ENCODE measurements around the gene MCEE.

Gene MCEE

GRCh38 chr2:71074893-71075395 lies 55.1 kb downstream of the MCEE start:
- no peak for DNase-seq

GRCh38 chr2:71073475-71073874 lies 56.6 kb downstream of the MCEE start:
- DNase-seq: no peak

GRCh38 chr2:71072492-71072891 lies 57.5 kb downstream of the MCEE start:
- DNase-seq: no peak

- no peak for DNase-seq
Observed at GRCh38 chr2:71071681-71072398, 58.2 kb downstream of the MCEE start.

- peak; percentile 47 for DNase-seq
Observed at GRCh38 chr2:71070294-71071093, 59.5 kb downstream of the MCEE start.

- DNase-seq: peak; percentile 48
Observed at GRCh38 chr2:71069376-71069775, 60.7 kb downstream of the MCEE start.

GRCh38 chr2:71068218-71069035 lies 61.6 kb downstream of the MCEE start, which contains the start of gene NAGK:
TSS of gene NAGK (plus strand) at chr2:71068648. CDS start at chr2:71068684, 36 bp downstream.
- DNase-seq: peak; percentile 95

GRCh38 chr2:71067567-71068217 lies 62.3 kb downstream of the MCEE start:
- no peak for DNase-seq

- no peak for DNase-seq
Observed at GRCh38 chr2:71066856-71067255, 63.2 kb downstream of the MCEE start.

- no peak for DNase-seq
Observed at GRCh38 chr2:71064754-71065621, 65.0 kb downstream of the MCEE start.

GRCh38 chr2:71064110-71064611 lies 65.9 kb downstream of the MCEE start:
- no peak for DNase-seq

- no peak for DNase-seq
Observed at GRCh38 chr2:71063216-71063615, 66.8 kb downstream of the MCEE start.

- DNase-seq: no peak
Observed at GRCh38 chr2:71060871-71061270, 69.2 kb downstream of the MCEE start.

- no peak for DNase-seq
Observed at GRCh38 chr2:71060211-71060610, 69.8 kb downstream of the MCEE start.

All from EL (cell line).